HEK293 (cell line): ENCODE results near the gene EVI5.

Experiments
- FEZF1 ChIP-seq: fragments of 450-650 bp; formaldehyde crosslinking; IDR thresholded peaks from 2 replicates; pipeline ENCODE4 v1.5.1; 2016; ENCODE audit warnings: missing biosample characterization, missing genetic modification characterization
- HOXD13 ChIP-seq: sonication (generic); formaldehyde crosslinking; IDR thresholded peaks from 2 replicates; pipeline ENCODE4 v1.8.0; 2022; ENCODE audit warnings: missing genetic modification reagents, borderline replicate concordance
- MZF1 ChIP-seq: fragments of 450-650 bp; formaldehyde crosslinking; IDR thresholded peaks from 2 replicates; pipeline ENCODE4 v1.5.1; 2017; ENCODE audit warnings: missing biosample characterization, missing genetic modification characterization, borderline replicate concordance
- TCF7L2 ChIP-seq: IDR thresholded peaks from 2 replicates; pipeline ENCODE4 v1.6.1; 2011; ENCODE audit warnings: low read depth, mild to moderate bottlenecking, inconsistent platforms, low read length, moderate library complexity, borderline replicate concordance
- ZNF2 ChIP-seq: fragments of 450-650 bp; formaldehyde crosslinking; IDR thresholded peaks from 2 replicates; pipeline ENCODE4 v1.5.1; 2016; ENCODE audit warnings: missing biosample characterization, missing genetic modification characterization
- ZNF211 ChIP-seq: fragments of 450-650 bp; formaldehyde crosslinking; IDR thresholded peaks from 2 replicates; pipeline ENCODE4 v1.5.1; 2016; ENCODE audit warnings: low read depth, missing biosample characterization, missing genetic modification characterization
- ZNF23 ChIP-seq: fragments of 450-650 bp; formaldehyde crosslinking; IDR thresholded peaks from 2 replicates; pipeline ENCODE4 v1.5.1; 2016; ENCODE audit warnings: missing biosample characterization, missing genetic modification characterization, borderline replicate concordance
- ZNF416 ChIP-seq: fragments of 450-650 bp; formaldehyde crosslinking; IDR thresholded peaks from 2 replicates; pipeline ENCODE4 v1.5.1; 2016; ENCODE audit warnings: missing biosample characterization, missing genetic modification characterization
- ZNF530 ChIP-seq: fragments of 450-650 bp; formaldehyde crosslinking; IDR thresholded peaks from 2 replicates; pipeline ENCODE4 v1.5.1; 2016; ENCODE audit warnings: low read depth, missing biosample characterization, missing genetic modification characterization
- ZNF585B ChIP-seq: fragments of 450-650 bp; formaldehyde crosslinking; IDR thresholded peaks from 2 replicates; pipeline ENCODE4 v1.5.1; 2016; ENCODE audit warnings: missing biosample characterization, missing genetic modification characterization
- TF ChIP-seq, protein P1 (sequence below): fragments of 450-650 bp; formaldehyde crosslinking; IDR thresholded peaks from 2 replicates; pipeline ENCODE4 v1.5.1; 2016; ENCODE audit warnings: missing biosample characterization, missing genetic modification characterization

DNA sequence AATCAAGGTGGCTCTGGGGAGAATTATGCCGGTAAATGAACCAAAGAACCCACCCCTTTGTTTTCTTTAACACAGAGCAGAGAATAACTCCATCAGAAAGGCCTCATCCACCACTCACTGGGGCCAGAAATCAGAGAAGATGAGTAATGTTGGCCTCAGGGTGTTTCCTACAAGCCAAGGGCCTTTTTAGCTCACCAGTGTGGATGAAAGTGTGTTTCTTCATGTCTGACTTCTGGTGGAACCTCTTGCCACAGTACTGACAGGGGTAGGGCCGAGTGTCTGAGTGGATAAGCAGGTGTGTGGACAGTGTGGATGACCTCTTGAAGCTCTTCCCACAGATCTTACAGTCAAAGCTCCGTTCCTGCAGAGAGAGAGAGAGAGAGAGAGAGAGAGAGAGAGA lies 306.5 kb downstream of the EVI5 start:
- TF ChIP-seq ZNF23 (tag by site-specific recombination) (no peak), ZNF416 (no peak), MZF1 (no peak), HOXD13 (CRISPR knock-in tag) (no peak), ZNF2 (no peak), ZNF211 (no peak), ZNF585B (tag by site-specific recombination) (no peak), TCF7L2 (no peak), FEZF1 (no peak), ZNF530 (tag by site-specific recombination) (no peak)
- TF ChIP-seq, protein P1, sequence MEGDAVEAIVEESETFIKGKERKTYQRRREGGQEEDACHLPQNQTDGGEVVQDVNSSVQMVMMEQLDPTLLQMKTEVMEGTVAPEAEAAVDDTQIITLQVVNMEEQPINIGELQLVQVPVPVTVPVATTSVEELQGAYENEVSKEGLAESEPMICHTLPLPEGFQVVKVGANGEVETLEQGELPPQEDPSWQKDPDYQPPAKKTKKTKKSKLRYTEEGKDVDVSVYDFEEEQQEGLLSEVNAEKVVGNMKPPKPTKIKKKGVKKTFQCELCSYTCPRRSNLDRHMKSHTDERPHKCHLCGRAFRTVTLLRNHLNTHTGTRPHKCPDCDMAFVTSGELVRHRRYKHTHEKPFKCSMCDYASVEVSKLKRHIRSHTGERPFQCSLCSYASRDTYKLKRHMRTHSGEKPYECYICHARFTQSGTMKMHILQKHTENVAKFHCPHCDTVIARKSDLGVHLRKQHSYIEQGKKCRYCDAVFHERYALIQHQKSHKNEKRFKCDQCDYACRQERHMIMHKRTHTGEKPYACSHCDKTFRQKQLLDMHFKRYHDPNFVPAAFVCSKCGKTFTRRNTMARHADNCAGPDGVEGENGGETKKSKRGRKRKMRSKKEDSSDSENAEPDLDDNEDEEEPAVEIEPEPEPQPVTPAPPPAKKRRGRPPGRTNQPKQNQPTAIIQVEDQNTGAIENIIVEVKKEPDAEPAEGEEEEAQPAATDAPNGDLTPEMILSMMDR (tag by site-specific recombination): no peak
